GM18951 (cell line): ENCODE results near the gene ATP7A.

ENCODE experiments used
- POLR2A ChIP-seq: IDR thresholded peaks from 4 replicates; pipeline ENCODE4 v1.6.1; 2011; ENCODE audit warnings: mild to moderate bottlenecking; ENCODE audit not compliant: insufficient read length, insufficient read depth; ENCODE audit errors: extremely low read depth
- in situ Hi-C: fragments of 300-500 bp; cut with MboI; formaldehyde crosslinking; loops from one replicate; pipeline ENCODE4 v1.12.0; 2022; ENCODE audit warnings: low sequenced_read_pairs, mixed read lengths, inconsistent platforms; ENCODE audit not compliant: unreplicated experiment

Gene ATP7A

GRCh38 chrX:77962068-77962902, 51.8 kb downstream of the ATP7A start:
- in situ Hi-C loops = no loop called here
- TF ChIP-seq POLR2A = no peak

DNA sequence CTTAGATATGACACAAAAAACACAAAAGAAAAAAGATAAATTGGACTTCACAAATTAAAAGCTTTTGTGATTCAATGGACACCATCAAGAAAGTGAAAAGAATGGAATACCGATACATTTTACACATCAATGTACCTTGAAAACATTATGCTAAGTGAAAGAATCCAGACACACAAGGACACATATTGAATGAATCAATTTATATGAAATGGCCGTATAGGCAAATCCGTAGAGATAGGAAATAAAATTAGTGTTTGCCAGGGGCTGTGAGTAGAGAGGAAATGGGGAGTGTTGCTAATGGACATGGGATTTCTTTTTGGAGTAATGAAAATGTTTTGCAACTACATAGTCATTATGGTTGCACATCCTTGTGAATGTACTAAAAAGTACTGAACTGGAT, 55.9 kb downstream of the ATP7A start:
- no peak for TF ChIP-seq POLR2A
- in situ Hi-C loops = no loop called here

GRCh38 chrX:77967631-77968030, 57.1 kb downstream of the ATP7A start:
- in situ Hi-C loops = no loop called here
- no peak for TF ChIP-seq POLR2A

GRCh38 chrX:77969538-77969937, 59.0 kb downstream of the ATP7A start, which contains the start of gene PGAM4:
PGAM4 (minus strand) TSS chrX:77969638; CDS start chrX:77969638, 0 bp downstream.
- TF ChIP-seq POLR2A = no peak
- in situ Hi-C loops = no loop called here

DNA sequence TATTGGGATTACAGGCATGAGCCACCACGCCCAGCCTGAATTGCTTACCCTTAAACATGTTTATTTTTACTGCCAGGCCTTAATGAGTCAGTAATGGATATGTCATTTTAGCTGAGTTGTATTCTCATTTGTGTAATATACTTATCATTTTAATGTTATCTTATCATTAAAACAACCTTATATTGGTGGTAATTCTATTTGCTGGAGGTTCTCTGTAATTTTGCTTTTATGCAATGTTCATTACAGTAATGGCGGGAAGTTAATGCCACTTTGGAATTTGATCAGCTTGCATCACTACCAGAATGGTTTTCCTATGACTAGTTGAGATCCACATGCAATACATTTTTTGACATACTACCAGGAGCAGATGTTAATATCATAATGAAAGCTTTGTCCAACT, 65.3 kb downstream of the ATP7A start:
- in situ Hi-C loops = no loop called here

GRCh38 chrX:77977095-77977494, 66.6 kb downstream of the ATP7A start:
- TF ChIP-seq POLR2A = no peak
- in situ Hi-C loops = no loop called here

More for the DNA sequence above, 65.3 kb downstream of the ATP7A start:
- TF ChIP-seq POLR2A = no peak

DNA sequence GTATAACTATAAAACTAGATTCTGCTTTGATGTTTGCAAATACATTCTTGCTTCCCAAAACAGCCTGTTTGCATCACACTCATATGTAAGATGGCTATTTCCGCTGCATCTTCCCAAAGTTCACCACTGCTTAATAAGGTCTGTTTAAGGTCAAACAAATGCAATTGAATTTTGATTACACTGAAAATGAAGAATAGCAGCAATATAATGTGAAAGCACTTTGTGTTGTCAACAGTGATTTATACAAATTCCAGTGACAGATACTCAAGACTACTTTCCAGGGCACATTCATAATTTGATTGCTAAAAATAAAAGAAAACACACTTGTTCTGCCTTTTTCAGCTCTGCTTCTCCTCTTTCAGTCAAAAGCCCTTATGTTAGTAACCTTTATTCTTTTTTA, 67.0 kb downstream of the ATP7A start:
- no peak for TF ChIP-seq POLR2A
- in situ Hi-C loops = no loop called here

DNA sequence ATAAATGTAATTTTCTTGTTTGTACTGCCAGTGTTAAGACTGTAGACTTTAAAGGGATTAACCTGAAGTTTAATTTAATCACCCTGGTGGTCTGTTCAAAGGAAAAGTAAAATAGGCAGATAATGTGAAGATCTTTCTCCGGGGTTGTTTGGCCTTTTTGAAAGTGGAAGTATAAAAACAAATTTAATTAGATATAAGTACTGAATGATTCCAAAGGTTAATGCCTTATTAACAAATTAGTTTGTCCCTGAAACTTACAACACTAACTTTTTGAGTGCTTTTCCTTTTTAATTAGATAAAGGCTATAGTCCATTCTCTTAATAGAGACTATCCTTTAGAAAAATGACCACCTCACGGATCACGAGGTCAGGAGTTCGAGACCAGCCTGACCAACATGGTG, 69.4 kb downstream of the ATP7A start:
- TF ChIP-seq POLR2A = no peak
- in situ Hi-C loops = no loop called here

DNA sequence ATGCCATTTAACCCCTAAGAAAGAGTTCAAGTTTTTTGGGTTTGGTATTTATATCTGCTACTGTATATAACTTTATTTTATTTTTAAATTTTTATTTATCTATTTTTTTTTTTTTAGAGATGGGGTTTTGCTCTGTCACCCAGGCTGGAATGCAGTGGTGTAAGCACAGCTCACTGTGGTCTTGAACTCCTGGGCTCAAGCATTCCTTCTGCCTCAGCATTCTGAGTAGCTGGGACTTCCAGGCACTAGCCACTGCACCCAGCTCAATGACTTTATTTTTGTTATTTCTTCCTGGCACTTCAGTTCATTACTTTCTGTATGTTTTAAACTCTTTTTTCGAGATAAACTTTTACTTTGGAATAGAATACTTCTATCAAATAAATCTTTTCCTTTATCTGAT, 101.4 kb downstream of the ATP7A start:
- in situ Hi-C loops = no loop called here
- no peak for TF ChIP-seq POLR2A

GRCh38 chrX:78019586-78020483, 109.3 kb downstream of the ATP7A start:
- no peak for TF ChIP-seq POLR2A
- in situ Hi-C loops = loop anchor here (10.0 kb wide), 1 partner anchor 105 kb away; the partner anchor contains the start of gene ATP7A

DNA sequence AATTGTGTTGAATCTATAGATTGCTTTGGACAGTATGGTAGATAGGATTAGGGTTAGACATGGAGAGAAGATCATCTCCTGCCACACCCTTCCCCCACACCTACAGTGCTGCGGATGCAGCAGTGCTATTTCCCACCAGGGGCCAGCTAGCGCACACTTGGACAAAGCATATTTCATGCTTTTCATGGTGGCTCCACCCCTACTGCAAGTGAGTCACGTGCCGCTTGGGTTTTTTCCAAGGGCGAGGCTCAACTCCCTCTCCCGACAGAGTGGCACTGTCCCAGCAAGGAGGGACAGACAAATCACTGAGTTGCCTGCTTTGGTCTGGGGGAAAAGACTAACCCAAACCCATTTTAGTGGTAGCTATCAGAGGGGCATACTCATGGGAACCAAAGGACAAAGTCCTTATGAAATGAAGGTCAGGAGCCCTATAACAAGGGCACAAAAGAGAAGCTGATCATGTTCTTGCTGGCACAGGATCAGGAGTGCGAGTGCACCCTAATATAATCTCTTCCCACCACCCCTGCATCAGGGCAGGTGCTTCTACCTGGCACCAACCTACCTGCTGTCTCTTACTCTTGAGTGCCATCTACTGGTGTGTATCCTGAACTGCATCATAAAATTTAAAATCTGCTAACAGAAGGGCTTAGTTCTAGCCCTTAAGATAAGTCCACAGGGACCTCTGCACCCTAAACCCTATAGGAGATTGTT, 114.0 kb downstream of the ATP7A start:
- in situ Hi-C loops = loop anchor here (10.0 kb wide), 1 partner anchor 110 kb away; the partner anchor contains the start of gene ATP7A
- TF ChIP-seq POLR2A = no peak

DNA sequence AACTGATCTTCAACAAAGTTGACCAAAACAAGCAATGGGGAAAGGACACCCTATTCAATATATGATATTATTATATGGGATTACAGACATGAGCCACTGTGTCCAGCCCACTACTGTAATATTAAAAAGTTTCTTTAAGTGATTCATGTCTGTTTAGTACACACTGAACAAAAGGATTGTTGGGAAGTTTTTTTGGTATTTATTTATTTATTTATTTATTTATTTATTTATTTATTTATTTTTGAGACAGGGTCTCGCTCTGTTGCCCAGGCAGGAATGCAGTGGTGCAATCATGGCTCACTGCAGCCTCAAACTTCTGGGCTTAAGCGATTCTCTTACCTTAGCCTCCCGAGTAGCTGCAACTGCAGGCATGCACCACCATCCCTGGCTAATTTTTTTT, 117.3 kb downstream of the ATP7A start:
- in situ Hi-C loops = loop anchor here (10.0 kb wide), 1 partner anchor 113 kb away; the partner anchor contains the start of gene ATP7A
- TF ChIP-seq POLR2A = no peak

DNA sequence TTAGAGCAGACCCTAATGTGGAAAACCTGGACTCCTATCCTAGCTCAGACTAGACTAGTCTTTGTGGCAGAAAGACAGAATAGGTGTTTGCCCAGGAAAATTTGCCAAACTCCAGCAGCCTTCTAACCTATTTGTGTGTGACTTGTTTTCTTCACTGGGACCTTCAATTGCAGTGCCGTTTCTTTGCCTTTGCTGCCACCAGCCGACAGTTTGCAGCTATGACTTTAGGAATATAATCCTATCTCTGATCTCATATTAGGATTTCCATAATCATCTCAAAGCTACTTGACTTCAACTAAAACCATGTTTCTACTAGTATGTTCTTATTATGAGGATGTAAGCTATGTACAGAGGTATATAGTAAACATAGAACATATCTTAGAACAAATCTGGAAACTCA, 119.2 kb downstream of the ATP7A start:
- in situ Hi-C loops = loop anchor here (10.0 kb wide), 1 partner anchor 115 kb away; the partner anchor contains the start of gene ATP7A

More for the DNA sequence above, 119.2 kb downstream of the ATP7A start:
- no peak for TF ChIP-seq POLR2A
